PC-3 (cell line): ENCODE results near the gene ATG5. TPM values are rescaled to one million over a fixed set of nuclear protein-coding genes. Genes with fewer than 3 reads are reported as not detected.

ENCODE experiments used
- ATAC-seq: fragments of 200-7000 bp; cut with Tn5 transposase; 2 replicates; pipeline ENCODE4 v1.9.1; 2020; ENCODE audit warnings: mild to moderate bottlenecking, moderate library complexity
- BruUV-seq: library from RNA; stranded (reverse); fragments of 400-500 nt; replicated peaks from 2 replicates; lab custom pipeline; 2021; lab: Mats Ljungman, UMichigan
- CTCF ChIA-PET: fragments of 300-600 bp; sonication (Branson Sonifier 250); formaldehyde crosslinking; loops from one replicate; lab custom pipeline; 2022; ENCODE audit warnings: antibody characterized with exemption; lab: Charles Lee
- POLR2A ChIA-PET: fragments of 300-600 bp; sonication (Branson Sonifier 250); formaldehyde crosslinking; loops from one replicate; lab custom pipeline; 2022; ENCODE audit warnings: antibody characterized with exemption; ENCODE audit not compliant: unreplicated experiment; lab: Charles Lee
- DNase-seq: peaks from one replicate; pipeline ENCODE4 v3.0.0-alpha.2; 2015
- H2AFZ ChIP-seq: fragments of 300-600 bp; sonication (generic); 2 replicates; pipeline ENCODE4 v1.6.0; 2016; ENCODE audit warnings: antibody characterized with exemption, low read length
- H3F3A ChIP-seq: fragments of 300-600 bp; sonication (generic); one replicate; pipeline ENCODE4 v1.6.0; 2017; ENCODE audit warnings: antibody characterized with exemption, low read length, control low read depth, mild to moderate bottlenecking; ENCODE audit not compliant: unreplicated experiment
- H3K27ac ChIP-seq: fragments of 300-600 bp; sonication (generic); 2 replicates; pipeline ENCODE4 v1.5.1; 2016; ENCODE audit warnings: mild to moderate bottlenecking, low read length
- H3K27me3 ChIP-seq: fragments of 300-600 bp; sonication (generic); 2 replicates; pipeline ENCODE4 v1.6.1; 2016; ENCODE audit warnings: low read length, mixed read lengths
- H3K36me3 ChIP-seq: fragments of 300-600 bp; sonication (generic); 2 replicates; pipeline ENCODE4 v1.6.1; 2016; ENCODE audit warnings: low read depth, mixed run types, low read length, mixed read lengths
- H3K4me1 ChIP-seq: fragments of 300-600 bp; sonication (generic); 2 replicates; pipeline ENCODE4 v1.5.1; 2016; ENCODE audit warnings: low read length; ENCODE audit not compliant: insufficient read depth
- H3K4me2 ChIP-seq: fragments of 300-600 bp; sonication (generic); 2 replicates; pipeline ENCODE4 v1.6.0; 2016; ENCODE audit warnings: low read length
- H3K4me3 ChIP-seq: fragments of 300-600 bp; sonication (generic); 2 replicates; pipeline ENCODE4 v1.5.1; 2016; ENCODE audit warnings: mild to moderate bottlenecking, low read length, mixed read lengths
- H3K79me2 ChIP-seq: fragments of 300-600 bp; sonication (generic); 2 replicates; pipeline ENCODE4 v1.6.1; 2017; ENCODE audit warnings: low read length, mixed read lengths
- H3K9ac ChIP-seq: fragments of 300-600 bp; sonication (generic); 2 replicates; pipeline ENCODE4 v1.6.0; 2016; ENCODE audit warnings: mild to moderate bottlenecking, low read length
- H3K9me2 ChIP-seq: fragments of 300-600 bp; sonication (generic); replicated peaks from 2 replicates; pipeline ENCODE4 v1.6.1; 2016; ENCODE audit warnings: mixed run types, low read length, mixed read lengths
- H3K9me3 ChIP-seq: fragments of 300-600 bp; sonication (generic); 2 replicates; pipeline ENCODE4 v1.6.1; 2016; ENCODE audit warnings: low read length, mixed read lengths
- H4K20me1 ChIP-seq: fragments of 300-600 bp; sonication (generic); 2 replicates; pipeline ENCODE4 v1.6.1; 2016; ENCODE audit warnings: low read length, mixed read lengths
- CTCF ChIP-seq: fragments of 300-600 bp; sonication (generic); conservative IDR thresholded peaks from 2 replicates; pipeline ENCODE4 v1.5.1; 2017; ENCODE audit warnings: antibody characterized with exemption, low read depth, mild to moderate bottlenecking, low read length
- EZH2 ChIP-seq: fragments of 300-600 bp; sonication (generic); IDR thresholded peaks from one replicate; pipeline ENCODE4 v1.6.1; 2017; ENCODE audit warnings: antibody characterized with exemption, mild to moderate bottlenecking, low read length; ENCODE audit not compliant: unreplicated experiment
- EZH2phosphoT487 ChIP-seq: fragments of 300-600 bp; sonication (generic); IDR thresholded peaks from 2 replicates; pipeline ENCODE4 v1.6.1; 2018; ENCODE audit warnings: mild to moderate bottlenecking, antibody characterized with exemption, low read length, borderline replicate concordance
- intact Hi-C: fragments of 100-400 bp; cut with micrococcal nuclease; formaldehyde crosslinking; loops from 2 replicates; pipeline ENCODE4 v1.9.0; 2023
- total RNA-seq: library from RNA; depleted of rRNA; stranded (reverse); fragments of >200 nt; gene quantifications from 2 replicates; pipeline ENCODE4 v1.2.3, GENCODE V29; 2014

The ATG5 gene
- total RNA-seq, 1 experiment from 2014 or later, result 38.8 TPM

GRCh38 chr6:106369739-106370138 is 44.2 kb upstream of the ATG5 start:
- POLR2A ChIA-PET, result no interaction called here
- no peaks in the 10 kb centered on the region for H3K36me3 ChIP-seq
- H3K4me3 ChIP-seq, result no peak overlapping the region
- no TSS peak for BruUV-seq
- DNase-seq, result no peak
- H3K9me2 ChIP-seq, result no peaks in the 10 kb centered on the region
- no peaks in the 10 kb centered on the region for H4K20me1 ChIP-seq
- peaks cover 48% of the 10 kb centered on the region for H3K79me2 ChIP-seq
- peaks cover 34% of the 10 kb centered on the region for H3K4me1 ChIP-seq
- H2AFZ ChIP-seq, result no peak overlapping the region
- no peaks in the 10 kb centered on the region for H3F3A ChIP-seq
- H3K27ac ChIP-seq, result peak overlapping the region; percentile 77; the same call in 1 of the 2 replicates
- no peak for ATAC-seq
- no peak for TF ChIP-seq EZH2
- no peak for TF ChIP-seq EZH2phosphoT487
- no peak for TF ChIP-seq CTCF
- intact Hi-C loops, result no loop called here
- no peaks in the 10 kb centered on the region for H3K9me3 ChIP-seq
- 0 out of 2 replicates have a peak overlapping the region, but pooled peaks have one; percentile 5 for H3K4me2 ChIP-seq
- H3K9ac ChIP-seq, result no peak overlapping the region
- H3K27me3 ChIP-seq, result no peaks in the 10 kb centered on the region
- CTCF ChIA-PET, result no interaction called here

- no peaks in the 10 kb centered on the region for H3K9me2 ChIP-seq
- peak overlapping the region; percentile 33 for H3K4me2 ChIP-seq
- no peaks in the 10 kb centered on the region for H3F3A ChIP-seq
- H4K20me1 ChIP-seq, result no peaks in the 10 kb centered on the region
- TF ChIP-seq EZH2 (no peak), EZH2phosphoT487 (no peak), CTCF (no peak)
- CTCF ChIA-PET, result no interaction called here
- no peaks in the 10 kb centered on the region for H3K36me3 ChIP-seq
- BruUV-seq, result no TSS peak
- no peak overlapping the region for H3K4me3 ChIP-seq
- H2AFZ ChIP-seq, result 0 out of 2 replicates have a peak overlapping the region, but pooled peaks have one; percentile 22
- POLR2A ChIA-PET, result no interaction called here
- H3K27ac ChIP-seq, result 0 out of 2 replicates have a peak overlapping the region, but pooled peaks have one; percentile 37
- DNase-seq (peak; percentile 70), ATAC-seq (peak; percentile 16; the same call in 1 of the 2 replicates)
- peaks cover 41% of the 10 kb centered on the region for H3K79me2 ChIP-seq
- intact Hi-C loops, result no loop called here
- H3K9me3 ChIP-seq, result no peaks in the 10 kb centered on the region
- H3K9ac ChIP-seq, result no peak overlapping the region
- H3K4me1 ChIP-seq, result peaks cover 20% of the 10 kb centered on the region
- no peaks in the 10 kb centered on the region for H3K27me3 ChIP-seq
Measured at GRCh38 chr6:106363401-106364138, 38.0 kb upstream of the ATG5 start.

DNA sequence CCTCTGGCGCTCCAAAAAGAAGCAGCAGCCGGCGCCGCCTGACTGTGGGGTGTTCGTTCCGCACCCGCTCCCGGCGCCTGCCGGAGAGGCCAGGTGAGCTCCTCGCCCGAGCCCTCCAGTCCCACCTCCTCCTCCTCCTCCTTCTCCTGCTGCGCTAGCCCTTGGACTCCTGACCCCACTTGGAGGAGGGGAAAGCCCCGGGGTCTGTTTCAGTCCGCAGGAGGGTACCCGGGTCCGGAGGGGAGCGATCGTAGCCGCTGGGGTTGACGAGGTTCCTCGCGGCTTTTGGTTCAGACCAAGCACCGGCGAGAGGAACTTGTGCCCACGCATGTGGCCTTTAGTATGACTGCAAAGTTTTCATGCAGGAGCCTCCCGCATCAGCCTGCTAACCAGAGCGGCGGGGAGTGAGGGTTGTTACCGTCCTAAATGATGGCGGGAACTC is 35.5 kb upstream of the ATG5 start:
- H3K9me2 ChIP-seq, result no peaks in the 10 kb centered on the region
- H3K27me3 ChIP-seq, result no peaks in the 10 kb centered on the region
- no peaks in the 10 kb centered on the region for H4K20me1 ChIP-seq
- intact Hi-C loops, result loop anchor here (1.0 kb wide), 3 partner anchors 22 to 84 kb away; no protein-coding TSS in a partner anchor
- ATAC-seq (peak; percentile 29), DNase-seq (peak; percentile 36)
- no TSS peak for BruUV-seq
- no peaks in the 10 kb centered on the region for H3K36me3 ChIP-seq
- CTCF ChIA-PET, result interaction anchor here (0.6 to 1.4 kb wide), 8 partner anchors 20 to 613 kb away, joined by 3 to 7 read pairs (median 4); no protein-coding TSS in a partner anchor
- H3K9ac ChIP-seq, result peak overlapping the region; percentile 51
- TF ChIP-seq EZH2phosphoT487 (no peak), EZH2 (no peak), CTCF (no peak)
- H3K79me2 ChIP-seq, result peaks cover 25% of the 10 kb centered on the region
- peak overlapping the region; percentile 70 for H3K4me3 ChIP-seq
- H3K27ac ChIP-seq, result peak overlapping the region; percentile 42
- POLR2A ChIA-PET, result interaction anchor here (0.5 to 1.0 kb wide), 3 partner anchors 12 to 29 kb away, joined by 3 to 5 read pairs (median 3); no protein-coding TSS in a partner anchor
- H2AFZ ChIP-seq, result peak overlapping the region; percentile 83
- H3K4me2 ChIP-seq, result peak overlapping the region; percentile 85
- H3K9me3 ChIP-seq, result no peaks in the 10 kb centered on the region
- peaks cover 20% of the 10 kb centered on the region for H3K4me1 ChIP-seq
- no peaks in the 10 kb centered on the region for H3F3A ChIP-seq
